NT2/D1 (cell line): Measurements from ENCODE around the gene ERC2.

Source experiments
- SUZ12 ChIP-seq: IDR thresholded peaks from 2 replicates; pipeline ENCODE4 v1.6.1; 2011; ENCODE audit not compliant: insufficient read length, insufficient read depth; ENCODE audit errors: extremely low read depth
- YY1 ChIP-seq: IDR thresholded peaks from 2 replicates; pipeline ENCODE4 v1.6.1; 2011; ENCODE audit not compliant: insufficient read length, insufficient read depth
- ZNF274 ChIP-seq: IDR thresholded peaks from 2 replicates; pipeline ENCODE4 v1.6.1; 2011; ENCODE audit warnings: mild to moderate bottlenecking, low read depth, low read length

DNA sequence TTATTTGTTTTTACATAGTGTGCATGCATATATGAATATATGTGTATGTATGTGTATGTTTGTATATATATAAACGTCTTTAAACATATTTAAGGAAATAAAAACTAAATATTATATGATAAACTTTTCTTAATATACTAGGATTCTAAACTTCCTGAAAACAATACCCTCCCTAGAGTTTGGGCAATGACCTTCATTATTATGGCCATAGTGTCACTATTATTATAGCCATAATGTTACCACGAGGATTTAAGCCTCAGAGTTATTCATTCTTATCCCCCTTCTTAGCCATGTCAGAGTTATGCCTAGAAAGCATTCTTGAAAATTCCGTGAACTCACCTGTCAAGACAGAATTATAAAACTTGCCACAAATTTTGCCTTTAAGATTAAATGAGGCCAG is 335.5 kb downstream of the ERC2 start:
- TF ChIP-seq YY1 (no peak), ZNF274 (no peak), SUZ12 (no peak)
